Gastroesophageal sphincter (tissue), 4 donors: ENCODE results near the gene CTNNA3. TPM values are rescaled to one million over a fixed set of nuclear protein-coding genes. Genes with fewer than 3 reads are reported as not detected.
"Not testable (repeated sequence)": the region's sequence is repeated elsewhere in the genome, so short reads cannot be mapped to it uniquely, and the experiment has no call there.

Experiments
- ATAC-seq: fragments of 150-250 bp; one replicate; pipeline ENCODE4 v1.9.1; 2016; ENCODE audit warnings: mild to moderate bottlenecking, moderate library complexity
- H3K27ac ChIP-seq, 4 donors: fragments of 200-600 bp; sonication (generic) in 3 of 4; 1 replicate in 3 of 4; 2 replicates in 1 of 4; pipeline ENCODE4 v1.5.1; 2016 to 2019
- H3K27me3 ChIP-seq: fragments of 200-600 bp; sonication (generic); one replicate; pipeline ENCODE4 v1.5.1; 2019
- H3K36me3 ChIP-seq, 2 donors: fragments of 200-600 bp; sonication (generic); one replicate each; pipeline ENCODE4 v1.5.1; 2019; ENCODE audit warnings: control low read depth in 1 of 2
- H3K4me1 ChIP-seq, 3 donors: fragments of 200-600 bp; sonication (generic); 1 replicate in 2 of 3; 2 replicates in 1 of 3; pipeline ENCODE4 v1.5.1; 2016 to 2019; ENCODE audit warnings: control low read depth in 2 of 3
- H3K4me3 ChIP-seq, 2 donors: fragments of 200-600 bp; sonication (generic); one replicate each; pipeline ENCODE4 v1.5.1; 2019; ENCODE audit warnings: mild to moderate bottlenecking in 1 of 2, moderate library complexity in 1 of 2
- H3K9me3 ChIP-seq, 3 donors: fragments of 200-600 bp; sonication (generic); one replicate each; pipeline ENCODE4 v1.5.1; 2017 to 2019; ENCODE audit warnings: control low read depth in 2 of 3
- CTCF ChIP-seq, 4 experiments: fragments of 200-600 bp in 2 of 4; fragments of 450-650 bp in 2 of 4; sonication (generic) in 1 of 4; IDR thresholded peaks; one replicate each; pipeline ENCODE4 v1.5.1; 2017 to 2019; ENCODE audit warnings: antibody characterized with exemption in 4 of 4, mild to moderate bottlenecking in 2 of 4, moderate library complexity in 2 of 4
- EP300 ChIP-seq: sonication (generic); formaldehyde crosslinking; IDR thresholded peaks from one replicate; pipeline ENCODE4 v1.6.1; 2017; ENCODE audit warnings: antibody characterized with exemption, mild to moderate bottlenecking
- POLR2A ChIP-seq, 2 donors: fragments of 450-650 bp; IDR thresholded peaks; one replicate each; pipeline ENCODE4 v1.6.1; 2017; ENCODE audit warnings: antibody characterized with exemption in 2 of 2, mild to moderate bottlenecking in 2 of 2, moderate library complexity in 1 of 2
- POLR2AphosphoS5 ChIP-seq: sonication (generic); formaldehyde crosslinking; IDR thresholded peaks from one replicate; pipeline ENCODE4 v1.6.1; 2017; ENCODE audit warnings: antibody characterized with exemption
- WGBS, 2 donors: methylation state at CpG; one replicate each; pipeline ENCODE4 v1.1.5; 2018; ENCODE audit warnings: low coverage in 1 of 2; 5-methylcytosine and 5-hydroxymethylcytosine counted together
- total RNA-seq, 4 donors: library from RNA; depleted of rRNA; stranded (reverse); fragments of >200 nt; gene quantifications; one replicate each; pipeline ENCODE4 v1.1.0, GENCODE V29; 2016

CTNNA3 gene
- total RNA-seq, 4 donors from 2014 or later, result 5.1 to 22.0 (median 13.8) TPM

GRCh38 chr10:67696679-67697078 is 684 bp upstream of the CTNNA3 start:
- peak overlapping the region in 3 of 4 donors; percentile 60 to 71 (median 62) for H3K27ac ChIP-seq
- 35 to 69% methylated on average over 2 of the region's 2 CpGs for WGBS, 2 donors
- peaks cover 0 to 31% (median 6%) of the 10 kb centered on the region in 3 donors for H3K4me1 ChIP-seq
- no peak for ATAC-seq
- TF ChIP-seq POLR2AphosphoS5, result no peak
- no peaks in the 10 kb centered on the region for H3K9me3 ChIP-seq
- no peaks in the 10 kb centered on the region for H3K27me3 ChIP-seq
- H3K36me3 ChIP-seq, result no peaks in the 10 kb centered on the region
- H3K4me3 ChIP-seq, result peak overlapping the region in 1 of 2 donors; percentile 44

GRCh38 chr10:67695555-67695954 is 440 bp downstream of the CTNNA3 start:
- peak overlapping the region; percentile 44 to 67 for H3K4me3 ChIP-seq
- no peak for ATAC-seq
- H3K36me3 ChIP-seq, result no peaks in the 10 kb centered on the region
- no peaks in the 10 kb centered on the region for H3K27me3 ChIP-seq
- no peaks in the 10 kb centered on the region for H3K9me3 ChIP-seq
- no peak for TF ChIP-seq POLR2AphosphoS5
- TF ChIP-seq EP300, result no peak
- TF ChIP-seq CTCF (IDR thresholded peaks at IDR 0.05), result no peak
- no peak for TF ChIP-seq POLR2A (IDR thresholded peaks at IDR 0.05)
- H3K27ac ChIP-seq, result peak overlapping the region; percentile 60 to 81 (median 66)
- peaks cover 0 to 31% (median 6%) of the 10 kb centered on the region in 3 donors for H3K4me1 ChIP-seq
- WGBS, 2 donors, result 2 to 10% methylated on average over 5 of the region's 5 CpGs

GRCh38 chr10:67691861-67692260 is 4.1 kb downstream of the CTNNA3 start:
- not testable (repeated sequence) for H3K9me3 ChIP-seq, H3K4me3 ChIP-seq, H3K27me3 ChIP-seq, H3K36me3 ChIP-seq, H3K27ac ChIP-seq, ATAC-seq
- peaks cover 0 to 16% (median 3%) of the 10 kb centered on the region in 3 donors for H3K4me1 ChIP-seq
- WGBS, 2 donors, result no CpG with 5 or more reads among the region's 25 CpGs

- H3K27ac ChIP-seq, H3K36me3 ChIP-seq, H3K4me3 ChIP-seq, H3K9me3 ChIP-seq, H3K27me3 ChIP-seq, H3K4me1 ChIP-seq, ATAC-seq: not testable (repeated sequence)
- 83 to 89% methylated on average over 4 to 7 of the region's 7 CpGs for WGBS, 2 donors
These were observed 5.5 kb downstream of the CTNNA3 start for GRCh38 chr10:67690540-67690939.

GRCh38 chr10:67684140-67684539 is 11.9 kb downstream of the CTNNA3 start:
- ATAC-seq, H3K4me1 ChIP-seq, H3K36me3 ChIP-seq, H3K4me3 ChIP-seq, H3K27ac ChIP-seq, H3K27me3 ChIP-seq: not testable (repeated sequence)
- H3K9me3 ChIP-seq, result peaks cover 0 to 25% (median 0%) of the 10 kb centered on the region in 3 donors
- 75 to 100% methylated on average over 2 to 4 of the region's 8 CpGs for WGBS, 2 donors

- no peak for ATAC-seq
- no peak for TF ChIP-seq POLR2A (IDR thresholded peaks at IDR 0.05)
- no peak for TF ChIP-seq POLR2AphosphoS5
- TF ChIP-seq EP300, result no peak
- Histone ChIP-seq H3K36me3 (no peaks in the 10 kb centered on the region), H3K27ac (no peak overlapping the region), H3K27me3 (no peaks in the 10 kb centered on the region), H3K4me3 (no peak overlapping the region), H3K9me3 (peaks cover 0 to 2% (median 0%) of the 10 kb centered on the region in 3 donors), H3K4me1 (no peaks in the 10 kb centered on the region)
- 38 to 43% methylated on average over 1 of the region's 1 CpG for WGBS, 2 donors
These were observed 17.5 kb downstream of the CTNNA3 start for GRCh38 chr10:67678335-67678974.

- 40 to 60% methylated on average over 2 of the region's 2 CpGs for WGBS, 2 donors
- TF ChIP-seq POLR2A (IDR thresholded peaks at IDR 0.05) (no peak), CTCF (IDR thresholded peaks at IDR 0.05) (no peak), POLR2AphosphoS5 (no peak), EP300 (no peak)
- no peaks in the 10 kb centered on the region for H3K36me3 ChIP-seq
- no peak overlapping the region for H3K4me3 ChIP-seq
- no peaks in the 10 kb centered on the region for H3K4me1 ChIP-seq
- no peak overlapping the region for H3K27ac ChIP-seq
- H3K27me3 ChIP-seq, result no peaks in the 10 kb centered on the region
- no peaks in the 10 kb centered on the region for H3K9me3 ChIP-seq
- ATAC-seq, result no peak
These were observed 19.7 kb downstream of the CTNNA3 start for GRCh38 chr10:67676208-67676825.
